Mucosa of rectum (tissue), 2 donors: ENCODE results near the gene NCKAP1.
A peak's percentile ranks its signal among the peaks of the same experiment; 100 is the strongest.

Experiments used
- H3K27ac ChIP-seq, 2 donors: one replicate each; pipeline ENCODE4 v1.7.0; 2013; ENCODE audit warnings: inconsistent platforms in 2 of 2, low read depth in 2 of 2, low read length in 2 of 2
- H3K27me3 ChIP-seq, 2 donors: one replicate each; pipeline ENCODE4 v1.7.0; 2013; ENCODE audit warnings: low read length in 2 of 2; ENCODE audit not compliant: control insufficient read depth in 2 of 2, insufficient read depth in 2 of 2
- H3K36me3 ChIP-seq, 2 donors: one replicate each; pipeline ENCODE4 v1.7.0; 2013; ENCODE audit warnings: low read length in 2 of 2; ENCODE audit not compliant: control insufficient read depth in 2 of 2, insufficient read depth in 2 of 2
- H3K4me1 ChIP-seq, 2 donors: one replicate each; pipeline ENCODE4 v1.7.0; 2013; ENCODE audit warnings: low read length in 2 of 2, mild to moderate bottlenecking in 1 of 2; ENCODE audit not compliant: control insufficient read depth in 2 of 2, insufficient read depth in 2 of 2
- H3K4me3 ChIP-seq, 2 donors: one replicate each; pipeline ENCODE4 v1.7.0; 2013; ENCODE audit warnings: low read length in 2 of 2
- H3K9ac ChIP-seq, 2 donors: one replicate each; pipeline ENCODE4 v1.7.0; 2013; ENCODE audit warnings: low read length in 2 of 2, low read depth in 1 of 2, mild to moderate bottlenecking in 1 of 2
- H3K9me3 ChIP-seq, 2 donors: one replicate each; pipeline ENCODE4 v1.7.0; 2013; ENCODE audit warnings: low read length in 2 of 2; ENCODE audit not compliant: control insufficient read depth in 2 of 2
- donor health status: healthy.
- donor health status: Normal muscosa, but diverticular disease.

NCKAP1 gene

GRCh38 chr2:182866461-182867406 lies 171.5 kb downstream of the NCKAP1 start, which contains the start of gene FRZB:
FRZB (minus strand) TSS chr2:182866637; CDS start chr2:182866552, 85 bp downstream.
- Histone ChIP-seq H3K36me3 (no peaks in the 10 kb centered on the region), H3K4me1 (peaks cover 3 to 10% of the 10 kb centered on the region in 2 donors), H3K9ac (peak within 1 kb of the TSS in 1 of 2 donors; percentile 4), H3K4me3 (peak within 1 kb of the TSS; percentile 47 to 60), H3K9me3 (no peaks in the 10 kb centered on the region), H3K27me3 (peaks cover 0 to 5% of the 10 kb centered on the region in 2 donors), H3K27ac (peak within 1 kb of the TSS in 1 of 2 donors; percentile 49)

- peaks cover 3 to 10% of the 10 kb centered on the region in 2 donors for H3K4me1 ChIP-seq
Observed at GRCh38 chr2:182866095-182866460, 172.2 kb downstream of the NCKAP1 start.

GRCh38 chr2:182864949-182865570 lies 173.2 kb downstream of the NCKAP1 start:
- H3K27me3 ChIP-seq, result peaks cover 0 to 5% of the 10 kb centered on the region in 2 donors
- H3K4me1 ChIP-seq, result peaks cover 3 to 10% of the 10 kb centered on the region in 2 donors
- no peak overlapping the region for H3K27ac ChIP-seq
- H3K9me3 ChIP-seq, result no peaks in the 10 kb centered on the region
- H3K36me3 ChIP-seq, result no peaks in the 10 kb centered on the region
- peak overlapping the region in 1 of 2 donors; percentile 41 for H3K4me3 ChIP-seq
- no peak overlapping the region for H3K9ac ChIP-seq

More at GRCh38 chr2:182866095-182866460, 172.2 kb downstream of the NCKAP1 start:
- Histone ChIP-seq H3K9ac (no peak overlapping the region), H3K9me3 (no peaks in the 10 kb centered on the region), H3K4me3 (peak overlapping the region; percentile 47 to 60), H3K27ac (no peak overlapping the region), H3K36me3 (no peaks in the 10 kb centered on the region), H3K27me3 (peaks cover 0 to 5% of the 10 kb centered on the region in 2 donors)

GRCh38 chr2:182863642-182864041 lies 174.6 kb downstream of the NCKAP1 start:
- Histone ChIP-seq H3K9ac (no peak overlapping the region), H3K4me3 (no peak overlapping the region), H3K4me1 (peaks cover 3 to 10% of the 10 kb centered on the region in 2 donors), H3K27ac (no peak overlapping the region), H3K9me3 (no peaks in the 10 kb centered on the region), H3K36me3 (no peaks in the 10 kb centered on the region), H3K27me3 (peaks cover 0 to 5% of the 10 kb centered on the region in 2 donors)

GRCh38 chr2:182862091-182862490 lies 176.2 kb downstream of the NCKAP1 start:
- no peak overlapping the region for H3K4me3 ChIP-seq
- H3K4me1 ChIP-seq, result peaks cover 0 to under 1% of the 10 kb centered on the region in 2 donors
- peaks cover 0 to 5% of the 10 kb centered on the region in 2 donors for H3K27me3 ChIP-seq
- no peak overlapping the region for H3K27ac ChIP-seq
- no peak overlapping the region for H3K9ac ChIP-seq
- no peaks in the 10 kb centered on the region for H3K36me3 ChIP-seq
- H3K9me3 ChIP-seq, result no peaks in the 10 kb centered on the region

GRCh38 chr2:182860858-182861257 lies 177.4 kb downstream of the NCKAP1 start:
- H3K9me3 ChIP-seq, result no peaks in the 10 kb centered on the region
- H3K27ac ChIP-seq, result no peak overlapping the region
- H3K27me3 ChIP-seq, result no peaks in the 10 kb centered on the region
- H3K4me1 ChIP-seq, result no peaks in the 10 kb centered on the region
- H3K9ac ChIP-seq, result no peak overlapping the region
- H3K4me3 ChIP-seq, result no peak overlapping the region
- H3K36me3 ChIP-seq, result no peaks in the 10 kb centered on the region
